Activated naive CD4-positive, alpha-beta T cell treated with anti-CD3 and anti-CD28 coated beads, Interleukin-2, amount 50 U/mL, for 24 hours (primary cell): Measurements from ENCODE around the gene RHOU.
A peak's percentile ranks its signal among the peaks of the same experiment; 100 is the strongest.
"Not testable (repeated sequence)": the region's sequence is repeated elsewhere in the genome, so short reads cannot be mapped to it uniquely, and the experiment has no call there.

Experiments used
- H3K27ac Mint-ChIP-seq: one replicate; pipeline ENCODE4 v1.8.0; 2021; ENCODE audit warnings: mild to moderate bottlenecking, mixed read lengths
- H3K27me3 Mint-ChIP-seq: one replicate; pipeline ENCODE4 v1.8.0; 2021; ENCODE audit warnings: mixed read lengths
- H3K36me3 Mint-ChIP-seq: one replicate; pipeline ENCODE4 v1.8.0; 2021; ENCODE audit warnings: mixed read lengths
- H3K4me1 Mint-ChIP-seq: one replicate; pipeline ENCODE4 v1.8.0; 2021; ENCODE audit warnings: mixed read lengths
- H3K4me3 Mint-ChIP-seq: one replicate; pipeline ENCODE4 v1.8.0; 2021; ENCODE audit warnings: mild to moderate bottlenecking, mixed read lengths
- H3K9me3 Mint-ChIP-seq: one replicate; pipeline ENCODE4 v1.8.0; 2021; ENCODE audit warnings: mixed read lengths

The RHOU gene

DNA sequence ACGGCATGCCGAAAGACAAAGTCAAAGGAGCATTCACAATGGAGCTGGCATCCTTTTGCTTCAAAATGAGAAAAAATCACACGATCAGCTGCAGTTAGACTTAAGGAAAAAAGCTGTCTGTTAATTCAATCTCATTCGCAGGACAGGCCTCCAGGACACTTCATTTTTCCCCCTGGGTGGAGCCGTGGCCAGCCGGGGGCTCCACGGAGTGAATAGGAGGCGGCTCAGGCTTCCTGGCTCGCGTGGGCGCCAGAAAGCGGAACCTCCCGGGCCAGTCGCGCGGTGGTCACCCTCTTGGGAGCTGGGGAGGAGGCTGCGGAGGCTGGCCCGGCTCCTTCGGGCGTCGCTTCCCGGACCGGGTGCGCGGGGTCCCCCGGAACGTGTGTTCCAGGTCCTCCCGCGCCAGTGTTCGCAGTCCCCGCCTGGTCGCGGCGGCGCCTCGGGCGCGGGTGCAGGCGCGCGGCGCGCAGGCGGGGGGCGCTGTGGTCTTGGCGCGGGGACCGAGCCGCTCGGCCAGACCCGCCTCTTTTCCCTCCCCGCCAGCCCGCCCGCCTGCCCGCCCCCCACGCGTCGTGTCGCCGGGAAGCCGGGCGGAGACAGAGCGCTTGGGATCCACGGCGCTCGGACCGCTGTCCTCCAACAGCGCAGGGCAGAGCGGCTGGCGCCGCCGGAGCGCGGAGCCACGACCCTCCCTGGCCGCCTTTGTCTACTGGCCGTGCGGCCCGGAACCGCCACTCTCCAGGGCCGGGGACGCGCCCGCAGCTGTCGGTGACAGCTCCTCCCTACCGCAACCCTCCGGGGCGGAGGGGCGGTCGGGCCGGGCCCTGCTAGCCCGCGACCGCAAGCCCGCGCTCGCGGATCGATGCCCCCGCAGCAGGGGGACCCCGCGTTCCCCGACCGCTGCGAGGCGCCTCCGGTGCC, at the start of gene RHOU:
Gene RHOU, plus strand, starts transcription at position 599 of the 921 bp plus-strand sequence. Its CDS starts 264 bp downstream, at position 863.
- peak within 1 kb of the TSS; percentile 88 for H3K4me3 Mint-ChIP-seq
- no peaks in the 10 kb centered on the region for H3K36me3 Mint-ChIP-seq
- no peaks in the 10 kb centered on the region for H3K9me3 Mint-ChIP-seq
- peak within 1 kb of the TSS; percentile 71 for H3K27ac Mint-ChIP-seq
- H3K27me3 Mint-ChIP-seq, result peaks cover 7% of the 10 kb centered on the region
- H3K4me1 Mint-ChIP-seq, result peaks cover 26% of the 10 kb centered on the region

DNA sequence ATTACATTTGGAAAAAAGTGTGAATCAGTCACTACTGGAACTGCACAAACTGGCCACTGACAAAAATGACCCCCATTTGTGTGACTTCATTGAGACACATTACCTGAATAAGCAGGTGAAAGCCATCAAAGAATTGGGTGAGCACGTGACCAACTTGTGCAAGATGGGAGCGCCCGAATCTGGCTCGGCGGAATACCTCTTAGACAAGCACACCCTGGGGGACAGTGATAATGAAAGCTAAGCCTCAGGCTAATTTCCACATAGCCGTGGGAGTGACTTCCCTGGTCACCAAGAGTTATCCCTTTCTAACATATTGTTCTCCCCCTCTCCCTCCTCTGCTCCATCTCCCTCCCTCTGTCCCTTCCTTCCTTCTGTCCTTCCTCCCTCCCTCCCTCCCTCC, 47.7 kb upstream of the RHOU start:
- Mint-ChIP-seq H3K27ac (no peak overlapping the region), H3K4me1 (peaks cover 4% of the 10 kb centered on the region), H3K27me3 (peaks cover 4% of the 10 kb centered on the region), H3K4me3 (no peak overlapping the region), H3K9me3 (no peaks in the 10 kb centered on the region), H3K36me3 (no peaks in the 10 kb centered on the region)

DNA sequence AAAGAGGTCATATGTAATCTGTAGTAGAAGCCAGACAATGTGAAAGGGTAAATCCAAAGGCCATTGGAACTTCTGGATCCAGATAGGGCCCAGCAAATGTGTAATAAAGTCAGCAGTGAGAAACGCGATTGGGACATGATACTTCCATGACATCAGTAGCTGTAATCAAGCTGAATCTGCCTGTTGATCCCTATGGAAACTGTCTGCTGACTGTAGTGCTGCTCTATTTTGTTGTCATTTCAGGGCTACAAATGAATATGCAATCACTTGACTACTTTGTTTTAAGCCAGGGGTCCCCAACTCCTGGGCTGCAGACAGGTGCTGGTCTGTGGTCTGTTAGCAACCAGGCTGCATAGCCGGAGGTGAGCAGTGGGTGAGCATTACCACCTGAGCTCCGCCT, 46.0 kb upstream of the RHOU start:
- Mint-ChIP-seq H3K36me3 (no peaks in the 10 kb centered on the region), H3K4me3 (no peak overlapping the region), H3K4me1 (peaks cover 4% of the 10 kb centered on the region), H3K27me3 (peaks cover 4% of the 10 kb centered on the region), H3K27ac (no peak overlapping the region), H3K9me3 (no peaks in the 10 kb centered on the region)

DNA sequence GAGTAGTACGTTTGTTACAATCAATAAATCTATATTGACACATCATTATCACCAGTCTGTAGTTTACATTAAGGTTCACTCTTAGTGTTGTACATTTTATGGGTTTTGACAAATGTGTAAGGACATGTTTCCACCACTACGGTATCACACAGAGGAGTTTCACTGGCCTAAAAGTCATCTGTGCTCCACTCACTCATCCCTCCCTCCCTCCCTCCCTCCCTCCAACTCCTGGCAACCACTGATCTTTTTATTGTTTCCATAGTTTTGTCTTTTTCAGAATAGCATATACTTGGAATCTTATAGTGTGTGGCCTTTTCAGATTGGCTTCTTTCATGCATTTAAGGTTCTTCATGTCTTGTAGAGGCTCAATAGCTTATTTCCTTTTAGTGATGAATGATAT, 44.1 kb upstream of the RHOU start:
- H3K9me3 Mint-ChIP-seq, result no peaks in the 10 kb centered on the region
- H3K4me1 Mint-ChIP-seq, result peaks cover 11% of the 10 kb centered on the region
- H3K27ac Mint-ChIP-seq, result no peak overlapping the region
- peaks cover 3% of the 10 kb centered on the region for H3K27me3 Mint-ChIP-seq
- no peaks in the 10 kb centered on the region for H3K36me3 Mint-ChIP-seq
- H3K4me3 Mint-ChIP-seq, result no peak overlapping the region

DNA sequence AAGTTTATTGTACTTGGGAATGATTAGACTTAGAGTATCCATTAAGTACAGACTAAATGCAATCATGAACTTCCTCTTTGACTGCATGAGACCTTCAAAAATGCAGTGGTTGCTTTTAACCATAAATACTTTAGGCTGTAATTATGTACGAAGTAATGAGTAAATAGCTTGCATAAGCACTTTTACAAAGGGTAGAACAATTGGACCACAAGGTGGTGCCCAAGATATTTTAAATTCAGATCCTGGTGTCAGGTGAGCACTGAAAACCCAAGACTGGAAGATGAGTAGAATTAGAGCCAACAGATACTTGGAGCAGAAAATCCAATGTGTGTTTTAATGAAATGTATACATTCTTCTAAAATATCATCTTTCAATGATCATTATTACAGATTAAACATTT, 43.4 kb upstream of the RHOU start:
- no peak overlapping the region for H3K4me3 Mint-ChIP-seq
- no peaks in the 10 kb centered on the region for H3K9me3 Mint-ChIP-seq
- no peaks in the 10 kb centered on the region for H3K36me3 Mint-ChIP-seq
- H3K4me1 Mint-ChIP-seq, result peaks cover 11% of the 10 kb centered on the region
- no peak overlapping the region for H3K27ac Mint-ChIP-seq
- peaks cover 3% of the 10 kb centered on the region for H3K27me3 Mint-ChIP-seq

DNA sequence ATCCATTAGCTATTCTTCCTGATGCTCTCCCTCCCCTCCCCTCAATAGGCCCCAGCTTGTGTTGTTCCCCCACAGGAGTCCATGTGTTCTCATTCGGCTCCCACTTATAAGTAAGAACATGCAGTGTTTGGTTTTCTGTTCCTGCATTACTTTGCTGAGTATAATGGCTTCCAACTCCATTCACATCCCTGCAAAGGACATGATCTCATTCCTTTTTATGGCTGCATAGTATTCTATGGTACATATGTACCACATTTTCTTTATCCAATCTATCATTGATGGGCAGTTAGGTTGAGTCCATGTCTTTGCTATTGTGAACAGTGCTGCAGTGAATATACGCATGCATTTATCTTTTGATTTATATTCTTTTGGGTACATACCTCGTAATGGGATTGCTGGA, 40.8 kb upstream of the RHOU start:
- H3K36me3 Mint-ChIP-seq, H3K27me3 Mint-ChIP-seq, H3K9me3 Mint-ChIP-seq, H3K4me3 Mint-ChIP-seq, H3K27ac Mint-ChIP-seq: not testable (repeated sequence)
- H3K4me1 Mint-ChIP-seq, result peaks cover 11% of the 10 kb centered on the region

DNA sequence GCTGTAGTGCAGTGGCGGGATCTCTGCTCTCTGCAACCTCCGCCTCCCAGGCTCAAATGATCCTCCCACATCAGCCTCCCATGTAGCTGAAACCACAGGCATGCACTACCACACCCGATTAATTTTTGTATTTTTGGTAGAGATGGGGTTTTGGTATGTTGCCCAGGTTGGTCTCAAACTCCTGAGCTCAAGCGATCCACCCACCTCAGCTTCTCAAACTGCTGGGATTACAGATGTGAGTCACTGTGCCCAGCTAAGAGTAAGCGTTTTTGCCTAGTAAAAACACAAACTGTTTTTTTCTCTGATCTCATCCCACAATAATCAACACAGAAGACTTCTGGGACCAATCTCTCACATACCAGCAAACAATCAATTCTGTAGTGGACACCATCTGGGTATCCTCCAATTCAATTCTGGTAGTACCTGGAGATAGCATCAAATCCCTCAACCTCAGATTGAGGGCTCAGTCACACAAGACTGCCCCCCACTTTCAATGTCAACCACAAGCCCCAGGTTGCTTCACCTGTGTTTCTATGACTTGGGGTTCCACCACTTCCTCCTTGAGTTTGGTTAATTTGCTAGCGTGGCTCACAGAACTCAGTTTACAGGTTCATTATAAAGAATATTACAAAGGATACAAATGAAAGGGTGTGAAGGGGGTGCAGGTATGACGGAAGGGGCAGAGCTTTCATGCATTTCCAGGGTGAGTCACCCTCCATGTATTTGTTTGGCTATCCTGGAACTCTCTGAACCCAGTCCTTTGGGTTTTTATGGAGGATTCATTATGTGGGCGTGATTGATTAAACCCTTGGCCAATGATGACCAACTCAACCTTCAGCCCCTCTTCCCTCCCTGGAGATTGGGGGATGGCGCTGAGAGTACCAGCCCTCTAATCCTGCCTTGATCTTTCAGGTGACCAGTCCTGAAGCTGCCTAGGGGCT, 40.0 kb upstream of the RHOU start:
- Mint-ChIP-seq H3K4me1 (peaks cover 11% of the 10 kb centered on the region), H3K27me3 (no peaks in the 10 kb centered on the region), H3K27ac (no peak overlapping the region), H3K36me3 (no peaks in the 10 kb centered on the region), H3K4me3 (no peak overlapping the region), H3K9me3 (no peaks in the 10 kb centered on the region)

DNA sequence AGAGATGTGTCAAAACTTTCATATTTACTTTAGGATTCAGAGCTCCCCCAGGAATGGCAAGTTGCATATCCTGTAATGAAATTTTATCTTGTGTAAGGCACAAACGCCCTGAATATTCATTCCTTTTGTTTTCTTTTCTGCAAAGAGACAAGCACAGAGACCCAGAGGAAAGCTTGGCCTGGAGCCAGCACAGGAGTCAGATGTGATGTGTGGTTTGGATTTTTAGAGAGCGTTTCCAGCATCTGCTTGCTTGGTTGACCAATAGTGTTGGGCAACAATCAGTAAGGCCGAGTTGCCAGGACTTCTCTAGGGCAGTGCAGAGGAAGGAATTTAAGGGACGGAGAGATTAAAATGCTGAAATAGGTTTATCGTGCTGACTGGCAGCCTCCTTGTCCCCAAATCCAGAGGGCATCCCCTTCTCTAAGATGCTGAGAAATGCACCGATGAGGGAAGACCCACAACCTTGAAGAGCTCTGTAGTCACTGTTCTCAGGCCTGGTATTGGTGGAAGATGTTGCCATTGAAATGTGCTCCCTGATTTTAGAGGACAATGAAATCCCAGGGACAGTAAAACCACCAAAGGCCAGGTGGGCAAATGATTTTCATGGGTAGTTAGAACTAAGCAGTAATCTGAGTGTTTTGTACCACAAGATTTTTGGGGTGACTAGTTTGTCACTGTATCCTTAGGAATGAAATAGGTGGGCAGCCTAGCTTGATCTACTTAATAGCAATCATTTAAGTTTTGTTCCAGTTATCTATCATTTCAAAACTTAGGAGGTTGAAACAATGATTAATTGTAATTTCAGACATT, 37.9 kb upstream of the RHOU start:
- Mint-ChIP-seq H3K4me1 (peaks cover 7% of the 10 kb centered on the region), H3K9me3 (no peaks in the 10 kb centered on the region), H3K4me3 (no peak overlapping the region), H3K27me3 (no peaks in the 10 kb centered on the region), H3K36me3 (no peaks in the 10 kb centered on the region), H3K27ac (no peak overlapping the region)

DNA sequence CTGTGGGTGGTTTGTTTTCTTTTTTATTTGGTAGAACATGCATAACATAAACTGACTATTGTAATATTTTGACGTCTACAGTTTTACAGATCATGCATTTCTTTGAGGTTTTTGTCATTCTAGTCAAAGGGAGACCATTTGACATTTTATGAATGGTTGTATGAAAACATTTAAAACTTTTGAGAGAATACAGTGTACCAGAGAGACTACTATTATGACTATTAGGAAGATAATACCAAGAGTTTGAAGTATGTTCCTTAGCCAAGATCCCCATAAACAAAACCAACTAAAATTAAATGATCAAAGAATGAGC, 37.3 kb upstream of the RHOU start:
- no peak overlapping the region for H3K27ac Mint-ChIP-seq
- H3K4me1 Mint-ChIP-seq, result peaks cover 7% of the 10 kb centered on the region
- H3K36me3 Mint-ChIP-seq, result peaks cover 3% of the 10 kb centered on the region
- peaks cover 4% of the 10 kb centered on the region for H3K9me3 Mint-ChIP-seq
- H3K4me3 Mint-ChIP-seq, result no peak overlapping the region
- peaks cover 2% of the 10 kb centered on the region for H3K27me3 Mint-ChIP-seq

DNA sequence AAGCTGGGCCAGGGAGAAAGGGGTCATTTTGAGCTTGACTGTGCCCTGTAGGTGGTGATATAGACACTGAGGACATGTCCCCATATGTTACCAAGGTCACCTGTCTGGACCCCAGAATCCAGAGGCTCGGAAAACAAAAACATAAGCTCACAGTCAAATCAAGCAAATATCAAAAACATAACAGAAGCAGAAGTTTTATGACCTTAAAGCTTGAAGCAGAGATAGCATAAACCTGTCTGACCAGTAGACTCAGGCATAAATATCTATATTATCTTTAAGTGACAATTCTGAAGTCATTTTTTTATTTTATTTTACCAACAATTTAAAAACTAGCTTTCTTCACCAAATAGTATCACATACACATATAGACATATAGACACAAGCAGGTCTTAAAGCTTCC, 32.8 kb upstream of the RHOU start:
- H3K36me3 Mint-ChIP-seq, result peaks cover 3% of the 10 kb centered on the region
- peaks cover 5% of the 10 kb centered on the region for H3K9me3 Mint-ChIP-seq
- H3K4me3 Mint-ChIP-seq, result no peak overlapping the region
- no peaks in the 10 kb centered on the region for H3K4me1 Mint-ChIP-seq
- peaks cover 2% of the 10 kb centered on the region for H3K27me3 Mint-ChIP-seq
- H3K27ac Mint-ChIP-seq, result no peak overlapping the region

DNA sequence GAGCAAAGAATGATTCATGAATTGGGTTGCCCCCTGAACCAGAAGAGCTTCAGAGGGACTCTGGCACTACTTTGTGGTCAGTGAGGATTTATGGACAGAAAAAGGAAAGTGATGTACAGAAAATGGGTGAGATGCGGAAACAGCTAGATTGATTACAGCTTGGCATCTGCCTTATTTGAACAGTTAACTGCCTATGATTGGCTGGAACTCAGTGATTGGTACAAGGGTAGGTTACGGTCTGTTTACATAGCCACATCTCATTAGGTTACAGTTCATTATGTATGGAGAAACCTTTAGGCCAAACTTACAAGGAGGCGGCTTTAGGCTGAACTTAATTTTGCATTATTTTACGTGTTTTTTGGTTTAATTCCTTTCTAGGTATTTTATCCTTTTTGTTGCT, 29.0 kb upstream of the RHOU start:
- Mint-ChIP-seq H3K4me3 (no peak overlapping the region), H3K27me3 (peaks cover 4% of the 10 kb centered on the region), H3K9me3 (peaks cover 5% of the 10 kb centered on the region), H3K27ac (no peak overlapping the region), H3K36me3 (peaks cover 3% of the 10 kb centered on the region), H3K4me1 (no peaks in the 10 kb centered on the region)

DNA sequence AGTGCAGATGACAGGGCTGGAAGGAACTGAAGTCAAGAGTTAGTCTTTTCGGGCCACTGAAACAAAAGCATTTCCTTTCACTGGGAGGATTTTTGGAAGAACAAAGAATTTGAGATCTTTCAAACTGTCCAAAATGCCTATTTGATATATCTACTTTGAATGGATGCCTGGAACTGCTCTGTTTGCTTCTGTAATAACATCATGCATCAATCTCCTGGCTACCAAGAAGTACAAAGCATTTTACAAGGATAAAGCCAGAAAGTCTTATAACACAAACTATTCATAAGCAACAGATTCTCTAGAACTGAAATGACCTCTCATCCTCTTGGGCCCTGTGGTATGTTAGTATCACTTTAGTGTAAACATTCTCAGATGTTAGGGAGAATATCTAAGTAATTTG, 18.2 kb upstream of the RHOU start:
- Mint-ChIP-seq H3K27me3 (peaks cover 15% of the 10 kb centered on the region), H3K36me3 (no peaks in the 10 kb centered on the region), H3K9me3 (no peaks in the 10 kb centered on the region), H3K27ac (no peak overlapping the region), H3K4me1 (no peaks in the 10 kb centered on the region), H3K4me3 (no peak overlapping the region)

DNA sequence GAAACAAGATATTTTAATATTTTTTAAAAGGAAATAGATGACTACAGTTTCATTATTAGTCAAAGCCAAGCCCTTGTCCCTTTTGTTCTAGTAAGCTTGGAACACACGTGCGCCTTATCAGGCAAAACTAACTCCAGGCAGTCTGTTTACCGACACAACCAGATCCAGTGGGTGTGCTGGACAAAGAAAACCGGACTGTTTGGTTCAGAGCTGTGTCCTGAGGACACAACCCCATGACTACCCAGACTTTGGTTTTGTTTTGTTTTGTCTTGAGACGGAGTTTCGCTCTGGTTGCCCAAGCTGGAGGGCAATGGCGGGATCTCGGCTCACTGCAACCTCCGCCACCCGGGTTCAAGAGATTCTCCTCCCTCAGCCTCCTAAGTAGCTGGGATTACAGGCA, 13.9 kb upstream of the RHOU start:
- Mint-ChIP-seq H3K27ac (no peak overlapping the region), H3K36me3 (no peaks in the 10 kb centered on the region), H3K4me3 (no peak overlapping the region), H3K9me3 (no peaks in the 10 kb centered on the region), H3K4me1 (no peaks in the 10 kb centered on the region), H3K27me3 (peaks cover 12% of the 10 kb centered on the region)

DNA sequence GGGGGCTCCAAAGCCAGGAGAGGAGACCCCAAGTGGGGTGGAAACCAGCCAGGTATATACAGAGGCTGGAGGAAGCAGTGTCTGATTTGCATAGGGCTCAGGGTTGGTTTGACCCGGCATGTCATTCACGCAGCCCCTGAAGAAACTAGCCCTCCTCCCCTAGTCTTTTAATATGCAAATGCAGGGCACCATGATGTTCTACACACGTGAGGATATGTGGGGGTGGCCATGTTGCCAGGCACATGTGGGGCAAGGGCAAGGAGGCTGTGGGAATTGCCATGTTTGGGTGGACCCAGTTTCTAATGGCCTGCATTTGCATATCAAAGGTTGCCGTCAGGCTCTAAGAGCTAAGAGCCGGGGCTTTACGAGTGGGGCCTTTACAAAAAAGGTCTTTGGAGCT, 12.0 kb upstream of the RHOU start:
- no peaks in the 10 kb centered on the region for H3K36me3 Mint-ChIP-seq
- peaks cover 9% of the 10 kb centered on the region for H3K27me3 Mint-ChIP-seq
- no peaks in the 10 kb centered on the region for H3K9me3 Mint-ChIP-seq
- no peaks in the 10 kb centered on the region for H3K4me1 Mint-ChIP-seq
- H3K27ac Mint-ChIP-seq, result no peak overlapping the region
- H3K4me3 Mint-ChIP-seq, result no peak overlapping the region

DNA sequence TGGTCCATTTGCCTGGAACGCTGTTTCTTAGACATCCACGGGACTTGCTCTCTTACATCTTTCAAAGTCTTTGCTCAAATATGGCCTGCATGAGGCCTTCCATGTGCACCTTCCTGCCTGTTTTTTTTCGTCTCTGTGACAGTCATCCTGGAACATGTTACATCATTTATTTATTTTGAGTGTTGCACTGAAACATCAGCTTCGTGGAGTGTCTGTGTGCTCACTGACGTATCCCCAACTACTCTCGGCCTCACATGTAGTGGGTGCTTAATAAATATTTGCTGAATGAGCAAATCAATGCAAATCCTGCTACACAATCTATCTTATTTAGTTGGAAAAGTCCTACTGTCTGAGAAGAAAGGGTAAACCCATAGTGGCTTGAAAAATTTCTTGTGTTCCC, 11.4 kb upstream of the RHOU start:
- Mint-ChIP-seq H3K36me3 (no peaks in the 10 kb centered on the region), H3K9me3 (no peaks in the 10 kb centered on the region), H3K27ac (no peak overlapping the region), H3K27me3 (peaks cover 9% of the 10 kb centered on the region), H3K4me3 (no peak overlapping the region), H3K4me1 (no peaks in the 10 kb centered on the region)
